ENCODE measurements around the gene SYCE1.
"Not testable (repeated sequence)": the region's sequence is repeated elsewhere in the genome, so short reads cannot be mapped to it uniquely, and the experiment has no call there.

SYCE1 gene

DNA sequence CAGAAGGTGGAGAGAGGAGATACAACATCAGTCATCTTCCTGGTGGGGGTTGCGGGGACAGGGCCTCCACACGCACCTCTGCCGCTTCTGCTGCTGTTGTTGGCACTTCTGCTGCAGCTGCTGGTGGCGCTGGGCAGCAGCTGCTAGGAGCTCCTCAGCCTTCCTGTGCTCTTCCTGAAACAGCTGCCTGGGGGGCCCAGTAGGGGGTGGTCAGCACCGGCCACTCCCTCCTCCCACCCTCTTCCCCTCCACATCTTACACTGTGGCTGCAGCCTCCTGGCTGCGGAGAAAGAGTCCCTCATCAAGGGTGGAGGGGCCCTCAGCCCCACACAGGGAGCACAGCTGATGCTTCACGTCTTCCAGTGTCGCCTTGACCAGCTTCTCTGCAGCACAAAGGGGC is 9.9 kb downstream of the SYCE1 start:
- no peak for DNase-seq

DNA sequence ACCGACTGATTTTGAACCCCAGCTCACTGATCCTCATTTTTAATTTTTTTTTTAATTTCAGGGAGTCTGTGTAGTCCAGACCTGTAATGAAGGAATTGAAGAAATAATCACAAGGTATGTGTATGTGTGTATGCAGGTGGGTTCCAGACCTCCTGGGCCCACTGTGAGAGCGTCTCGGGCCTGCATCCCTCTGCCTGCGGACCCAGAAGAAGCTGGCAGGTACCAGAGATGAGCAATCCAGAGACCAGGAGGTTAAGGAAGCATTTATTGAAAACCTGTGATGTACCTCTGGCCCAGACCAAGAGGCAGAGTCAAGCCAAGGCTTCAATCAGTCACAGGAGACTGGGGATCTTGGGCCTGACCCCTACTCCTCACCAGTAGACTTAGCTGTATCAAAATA is 10.8 kb downstream of the SYCE1 start:
- no peak for DNase-seq

DNA sequence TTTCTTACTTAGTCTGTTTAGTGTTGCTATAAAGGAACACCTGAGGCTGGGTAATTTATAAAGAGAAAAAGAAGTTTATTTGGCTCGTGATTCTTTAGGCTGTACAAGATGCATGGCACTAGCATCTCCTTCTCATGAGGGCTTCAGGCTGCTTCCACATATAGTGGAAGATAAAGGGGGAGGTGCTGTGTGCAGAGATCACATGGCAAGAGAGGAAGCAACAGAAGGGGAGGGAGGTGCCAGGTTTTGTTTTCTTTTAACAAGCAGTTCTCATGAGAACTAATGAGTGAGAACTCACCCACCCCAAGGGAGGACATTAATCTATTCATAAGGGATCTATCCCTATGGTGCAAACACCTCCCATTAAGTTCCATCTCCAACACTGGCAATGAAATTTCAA is 20.9 kb downstream of the SYCE1 start:
- DNase-seq, result no peak

DNA sequence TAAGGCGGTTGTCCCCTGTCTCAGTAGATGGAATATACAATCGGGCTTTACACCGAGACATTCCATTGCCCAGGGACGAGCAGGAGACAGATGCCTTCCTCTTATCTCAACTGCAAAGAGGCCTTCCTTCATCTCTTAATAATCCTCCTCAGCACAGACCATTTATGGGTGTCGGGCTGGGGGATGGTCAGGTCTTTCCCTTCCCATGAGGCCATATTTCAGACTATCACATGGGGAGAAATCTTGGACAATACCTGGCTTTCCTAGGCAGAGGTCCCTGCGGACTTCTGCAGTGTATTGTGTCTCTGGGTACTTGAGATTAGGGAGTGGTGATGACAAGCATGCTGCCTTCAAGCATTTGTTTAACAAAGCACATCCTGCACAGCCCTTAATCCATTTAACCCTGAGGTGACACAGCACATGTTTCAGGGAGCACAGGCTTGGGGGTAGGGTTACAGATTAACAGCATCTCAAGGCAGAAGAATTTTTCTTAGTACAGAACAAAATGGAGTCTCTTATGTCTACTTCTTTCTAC is 23.9 kb downstream of the SYCE1 start:
- not testable (repeated sequence) for DNase-seq

DNA sequence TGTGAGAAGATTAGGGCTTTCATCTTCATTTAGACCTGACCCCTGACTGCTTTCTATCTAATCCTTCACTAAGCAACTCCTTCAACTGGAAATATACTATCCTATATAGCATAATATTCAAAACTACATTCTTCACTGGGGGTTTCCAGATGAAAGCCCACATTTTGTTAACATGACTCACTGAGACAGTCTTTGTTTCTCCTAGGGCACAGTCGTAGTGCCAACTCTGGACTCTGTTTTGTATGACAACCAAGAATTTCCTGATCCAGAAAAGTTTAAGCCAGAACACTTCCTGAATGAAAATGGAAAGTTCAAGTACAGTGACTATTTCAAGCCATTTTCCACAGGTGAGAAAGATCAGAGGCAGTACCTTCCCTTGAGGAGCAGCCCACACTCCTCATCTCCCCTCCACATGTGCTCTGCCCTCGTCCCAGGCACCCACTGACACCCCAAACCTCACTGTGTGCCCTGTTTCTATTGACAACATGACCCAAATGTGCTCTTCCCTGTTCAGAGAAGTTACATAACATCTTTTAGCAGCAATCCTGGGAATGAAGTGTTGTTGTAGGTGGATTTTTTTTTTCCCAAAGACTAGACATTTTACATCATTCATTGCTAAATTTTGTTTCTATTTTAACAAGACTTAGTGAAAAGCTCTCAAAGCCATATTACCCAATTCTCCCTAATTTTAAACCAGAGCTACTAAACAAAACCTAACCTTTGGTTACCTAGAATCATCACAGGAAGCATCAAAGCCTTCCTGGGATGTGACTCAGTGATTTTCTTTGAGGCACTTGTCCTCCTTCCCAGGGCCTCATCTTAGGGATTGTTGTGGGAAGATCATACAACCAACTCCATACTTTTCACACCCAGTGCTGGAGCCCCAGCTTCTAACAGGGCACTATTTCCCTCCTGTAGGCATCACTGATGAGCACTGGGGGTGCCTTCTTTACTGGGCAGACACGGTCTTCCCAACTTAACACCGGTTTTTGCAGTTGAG is 27.5 kb downstream of the SYCE1 start:
- DNase-seq, result peak; percentile 5

DNA sequence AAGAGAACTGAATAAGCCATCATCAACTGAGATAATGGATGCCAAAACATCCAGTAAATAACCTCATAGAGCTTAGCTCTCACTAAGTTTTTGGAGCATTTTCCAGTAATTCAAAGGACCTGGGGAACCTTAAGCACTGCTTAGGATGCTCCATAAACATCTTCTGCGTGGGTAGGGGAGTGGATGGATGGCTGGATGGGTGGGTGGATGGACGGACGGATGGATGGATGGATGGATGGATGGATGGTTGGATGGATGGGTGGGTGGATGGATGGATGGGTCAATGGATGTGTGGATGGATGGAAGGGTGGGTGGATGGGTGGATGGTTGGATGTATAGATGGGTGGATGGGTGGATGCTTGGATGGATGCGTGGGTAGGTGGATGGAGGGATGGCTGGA is 29.2 kb downstream of the SYCE1 start:
- DNase-seq, result no peak

DNA sequence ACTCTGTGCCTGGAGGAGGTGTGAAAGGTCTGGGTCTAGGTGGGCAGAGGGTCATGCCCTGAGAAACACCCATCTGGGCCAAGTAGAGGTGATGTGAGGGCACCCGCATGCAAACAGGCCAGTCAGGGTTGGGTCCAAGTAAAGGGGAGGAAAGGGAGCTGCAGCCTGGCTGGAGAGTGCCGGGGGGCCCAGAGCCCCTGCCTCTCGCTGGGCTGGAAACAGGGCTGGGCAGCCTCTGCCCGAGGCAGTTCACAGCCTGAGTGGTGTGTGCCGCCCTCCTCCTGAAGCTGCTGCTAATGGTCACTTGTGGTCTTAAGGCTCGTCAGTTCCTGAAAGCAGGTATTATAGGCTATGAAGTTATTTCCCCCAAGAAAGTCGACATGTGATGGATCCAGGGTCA is 31.0 kb downstream of the SYCE1 start:
- DNase-seq, result no peak

DNA sequence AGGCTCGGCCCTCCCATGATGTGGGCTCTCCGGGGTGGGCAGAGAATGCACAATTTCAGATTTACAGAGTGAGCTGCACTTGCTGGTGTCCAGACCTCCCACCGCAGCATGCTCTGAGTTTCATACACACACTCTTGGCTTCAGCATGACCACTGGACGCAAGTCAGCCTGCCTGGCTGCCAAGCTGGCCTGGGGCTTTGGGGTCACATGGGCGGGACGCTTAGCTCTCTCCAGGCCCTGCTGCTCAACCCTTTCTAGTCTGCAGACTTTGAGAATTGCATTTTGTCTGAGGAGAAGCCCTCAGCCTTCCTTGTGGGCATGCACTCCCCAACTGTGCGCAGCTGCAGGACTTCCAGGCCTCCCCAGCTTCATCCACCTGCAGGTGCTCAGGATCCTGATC is 32.5 kb downstream of the SYCE1 start:
- DNase-seq, result no peak

DNA sequence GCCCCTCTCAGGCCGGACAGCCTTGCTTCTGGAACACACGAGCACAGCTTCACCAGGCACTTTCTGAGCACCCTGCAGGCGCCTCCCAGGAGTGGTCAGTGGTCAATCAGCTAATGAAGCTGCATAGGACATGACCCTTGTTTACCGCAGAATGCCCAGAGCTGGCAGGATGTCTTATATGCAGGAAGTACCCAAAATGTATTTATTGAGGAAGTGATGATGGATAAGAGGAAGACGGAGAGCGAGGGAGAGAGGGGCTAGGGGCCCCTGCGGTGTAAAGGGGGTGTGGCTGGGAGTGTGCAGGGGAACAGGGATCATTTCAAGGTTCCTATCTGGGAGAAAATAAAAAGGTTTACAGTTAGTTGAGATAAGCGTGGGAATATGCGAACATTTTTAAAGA is 34.9 kb downstream of the SYCE1 start:
- no peak for DNase-seq

DNA sequence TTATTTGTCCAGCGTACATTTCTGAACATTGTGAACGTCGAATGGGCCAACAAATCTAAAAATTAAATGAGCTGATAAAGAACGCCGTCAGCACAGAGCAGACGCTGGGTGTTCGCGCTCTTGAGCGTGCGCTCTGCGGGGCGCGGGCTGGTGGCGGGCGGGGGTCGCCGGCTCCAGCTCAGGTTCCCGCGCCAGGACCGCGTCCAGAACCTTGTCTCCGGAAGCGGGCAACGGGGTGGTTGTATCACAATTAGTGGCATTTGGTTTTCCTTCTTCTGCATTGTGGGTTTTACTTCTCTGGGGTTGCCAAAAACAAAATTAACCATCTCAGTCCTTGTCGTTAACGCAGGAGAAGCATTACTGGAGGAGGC is 35.8 kb downstream of the SYCE1 start:
- no peak for DNase-seq

DNA sequence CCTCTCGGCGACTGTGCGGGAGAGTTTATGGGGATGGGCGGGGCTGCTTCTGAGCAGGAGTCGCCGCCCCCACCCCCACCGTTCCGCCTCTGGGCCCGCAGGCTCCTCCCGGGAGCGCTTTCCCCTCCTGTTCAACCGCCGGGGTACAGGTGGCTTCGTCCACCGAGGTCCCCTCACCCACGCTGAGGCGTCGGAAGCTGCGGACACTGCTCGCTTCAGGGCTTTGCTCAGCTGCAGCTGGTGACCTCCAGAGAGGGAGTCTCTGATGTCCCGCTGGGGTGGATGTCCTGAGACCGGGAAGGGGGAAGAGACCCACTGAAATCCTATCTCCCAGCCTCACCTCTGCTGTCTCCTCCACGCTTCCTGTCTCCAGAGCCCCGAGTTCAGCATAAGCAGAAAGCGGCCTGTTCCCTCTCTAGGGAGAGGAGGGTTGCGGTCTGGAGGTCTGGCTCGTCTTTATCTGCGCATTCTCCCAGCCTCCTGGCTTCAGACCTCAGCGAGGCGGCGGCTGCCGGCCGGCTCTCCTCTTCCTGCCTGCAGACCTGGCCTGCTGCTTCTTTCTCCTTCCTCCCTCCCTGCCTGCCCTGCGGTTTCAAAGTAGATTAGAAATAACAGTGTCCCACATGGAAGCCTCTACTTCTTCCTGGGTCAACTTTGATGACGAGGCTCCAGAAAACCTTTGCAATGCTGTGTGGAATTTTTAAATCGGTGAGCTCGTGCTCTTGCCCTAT is 36.4 kb downstream of the SYCE1 start:
- DNase-seq, result no peak

DNA sequence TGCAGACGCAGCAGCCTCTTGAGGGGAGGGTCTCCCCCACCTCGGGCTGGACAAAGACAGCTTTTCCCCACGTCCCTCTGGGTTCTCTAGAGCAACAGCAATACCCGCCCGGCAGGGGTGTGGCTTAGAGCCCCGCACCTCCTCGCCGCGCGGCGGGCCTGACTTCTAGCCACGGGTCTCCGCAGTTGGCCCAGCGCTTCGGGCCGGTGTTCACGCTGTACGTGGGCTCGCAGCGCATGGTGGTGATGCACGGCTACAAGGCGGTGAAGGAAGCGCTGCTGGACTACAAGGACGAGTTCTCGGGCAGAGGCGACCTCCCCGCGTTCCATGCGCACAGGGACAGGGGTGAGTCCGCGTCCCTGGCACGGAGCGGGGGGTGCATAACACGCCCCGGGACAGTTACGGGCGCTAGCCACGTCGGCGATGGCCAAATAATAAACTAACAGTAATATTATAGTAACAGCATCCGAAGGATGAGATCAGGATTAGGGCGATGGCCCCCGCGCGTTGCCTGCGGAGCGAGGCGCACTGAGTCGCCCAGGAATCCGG is 37.0 kb downstream of the SYCE1 start:
- DNase-seq, result no peak

DNA sequence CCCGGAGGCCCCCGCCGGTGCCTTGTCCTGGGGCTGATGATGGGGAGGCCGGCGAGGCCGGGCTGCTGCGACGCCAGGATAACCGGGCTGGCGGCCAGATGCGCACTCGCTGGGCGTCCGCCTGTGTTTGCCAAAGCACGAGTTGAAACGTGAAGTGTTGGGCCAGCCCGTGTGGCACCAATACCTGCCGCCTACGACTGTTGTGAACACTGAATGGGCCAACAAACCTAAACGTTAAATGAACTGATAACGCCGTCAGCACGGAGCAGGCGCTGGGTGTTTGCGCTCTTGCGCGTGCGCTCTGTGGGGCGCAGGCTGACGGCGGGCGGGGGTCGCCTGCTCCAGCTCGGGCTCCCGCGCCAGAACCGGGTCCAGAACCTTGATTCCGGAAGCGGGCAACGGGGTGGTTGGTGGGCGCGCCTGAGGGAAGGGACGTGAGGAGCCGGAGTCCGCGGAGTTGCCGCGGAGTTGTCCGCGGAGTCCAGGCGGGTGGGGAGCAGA is 37.6 kb downstream of the SYCE1 start:
- DNase-seq, result no peak

DNA sequence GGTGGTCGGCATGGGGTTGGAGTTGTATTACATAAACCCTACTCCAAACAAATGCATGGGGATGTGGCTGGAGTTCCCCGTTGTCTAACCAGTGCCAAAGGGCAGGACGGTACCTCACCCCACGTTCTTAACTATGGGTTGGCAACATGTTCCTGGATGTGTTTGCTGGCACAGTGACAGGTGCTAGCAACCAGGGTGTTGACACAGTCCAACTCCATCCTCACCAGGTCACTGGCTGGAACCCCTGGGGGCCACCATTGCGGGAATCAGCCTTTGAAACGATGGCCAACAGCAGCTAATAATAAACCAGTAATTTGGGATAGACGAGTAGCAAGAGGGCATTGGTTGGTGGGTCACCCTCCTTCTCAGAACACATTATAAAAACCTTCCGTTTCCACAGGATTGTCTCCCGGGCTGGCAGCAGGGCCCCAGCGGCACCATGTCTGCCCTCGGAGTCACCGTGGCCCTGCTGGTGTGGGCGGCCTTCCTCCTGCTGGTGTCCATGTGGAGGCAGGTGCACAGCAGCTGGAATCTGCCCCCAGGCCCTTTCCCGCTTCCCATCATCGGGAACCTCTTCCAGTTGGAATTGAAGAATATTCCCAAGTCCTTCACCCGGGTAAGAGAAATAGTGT is 38.3 kb downstream of the SYCE1 start, which contains the start of gene CYP2E1:
TSS of gene CYP2E1 (plus strand) at position 407 of the 632 bp plus-strand sequence. CDS start at position 440, 33 bp downstream.
- no peak for DNase-seq

DNA sequence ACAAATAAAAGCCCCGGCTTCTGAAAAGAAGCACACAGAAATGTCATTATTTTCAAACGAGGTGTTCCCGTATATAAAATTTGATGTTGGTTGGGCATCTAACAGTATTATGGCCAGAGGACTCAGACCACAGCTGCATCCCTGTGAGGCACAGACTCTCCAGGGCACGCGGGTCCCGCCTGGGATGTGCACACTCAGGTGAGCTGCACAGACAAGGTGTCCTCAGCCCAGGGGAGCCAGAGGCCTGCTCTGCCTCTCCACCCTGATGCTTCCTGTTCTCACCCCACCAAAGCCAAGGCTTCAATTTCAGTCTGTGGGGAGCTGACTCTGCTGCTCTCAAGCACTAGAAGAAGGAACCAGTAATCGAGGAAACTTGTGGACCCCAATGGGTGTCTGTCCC is 39.9 kb downstream of the SYCE1 start:
- DNase-seq, result no peak

DNA sequence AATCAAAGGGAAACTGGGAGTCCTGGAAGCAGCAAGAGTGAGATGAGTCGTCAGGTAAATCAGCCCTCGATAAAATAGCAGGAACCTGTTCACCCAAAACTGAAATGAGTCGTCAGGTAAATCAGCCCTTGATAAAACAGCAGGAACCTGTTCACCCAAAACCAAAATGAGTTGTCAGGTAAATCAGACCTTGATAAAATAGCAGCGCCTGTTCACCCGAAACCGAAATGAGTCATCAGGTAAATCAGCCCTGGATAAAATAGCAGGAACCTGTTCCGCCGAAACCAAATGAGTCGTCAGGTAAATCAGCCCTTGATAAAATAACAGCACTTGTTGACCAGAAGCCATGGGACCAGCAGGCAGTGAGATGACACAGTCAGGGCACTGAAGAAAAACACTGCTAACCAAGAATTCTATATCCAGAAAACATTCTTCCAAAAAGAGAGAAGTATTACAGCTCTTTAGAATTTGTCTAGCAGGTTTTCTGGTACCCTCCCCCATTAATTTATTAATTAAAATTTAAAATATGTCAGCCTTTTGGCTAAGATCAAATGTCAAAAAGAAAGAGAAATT is 41.7 kb downstream of the SYCE1 start:
- no peak for DNase-seq

DNA sequence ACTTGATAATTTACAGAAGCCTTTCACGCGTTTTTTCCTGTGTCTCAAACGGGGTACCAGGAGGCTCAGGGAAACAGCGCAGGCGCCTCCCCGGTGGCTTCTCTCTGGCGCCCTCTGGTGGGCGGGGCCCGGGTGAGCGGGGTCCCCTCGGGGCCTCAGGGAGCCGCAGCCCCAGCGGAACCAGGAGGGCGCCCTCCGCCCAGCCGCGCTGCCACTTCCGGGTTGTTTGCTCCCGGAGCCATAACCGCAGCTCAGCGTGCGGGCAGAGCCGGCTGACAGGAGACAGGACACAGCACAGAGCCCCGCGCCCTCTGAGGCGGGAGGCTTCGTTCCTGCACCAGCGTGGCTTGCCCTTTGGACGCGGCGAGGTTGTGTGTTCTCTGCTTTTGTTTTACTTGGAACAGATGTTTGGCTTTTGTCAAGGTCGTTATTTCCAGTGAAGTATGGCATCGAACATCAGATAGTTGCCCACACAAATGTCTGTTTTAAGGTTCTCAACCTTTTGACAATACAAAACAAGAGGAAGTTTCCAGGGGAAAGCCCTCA is 45.1 kb downstream of the SYCE1 start:
- peak; percentile 41 for DNase-seq

DNA sequence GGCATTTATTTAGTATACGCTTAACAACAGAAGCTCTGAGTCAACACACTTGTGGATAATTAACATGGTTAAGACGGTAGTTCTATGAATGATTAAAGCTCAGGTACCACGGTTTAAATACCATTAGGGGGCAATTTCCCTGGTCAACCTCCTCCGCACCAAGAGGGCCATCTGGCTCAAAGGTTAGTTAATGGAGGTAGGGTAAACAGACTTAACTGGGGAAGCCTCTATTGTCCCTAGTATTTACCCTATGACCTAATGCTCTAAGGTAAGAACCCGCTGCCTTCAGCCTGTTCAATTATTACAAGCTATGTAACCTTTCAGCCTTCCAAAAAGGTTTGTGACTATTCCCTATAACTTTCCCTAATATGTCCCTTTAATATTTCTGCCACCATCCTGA is 46.9 kb downstream of the SYCE1 start:
- not testable (repeated sequence) for DNase-seq

DNA sequence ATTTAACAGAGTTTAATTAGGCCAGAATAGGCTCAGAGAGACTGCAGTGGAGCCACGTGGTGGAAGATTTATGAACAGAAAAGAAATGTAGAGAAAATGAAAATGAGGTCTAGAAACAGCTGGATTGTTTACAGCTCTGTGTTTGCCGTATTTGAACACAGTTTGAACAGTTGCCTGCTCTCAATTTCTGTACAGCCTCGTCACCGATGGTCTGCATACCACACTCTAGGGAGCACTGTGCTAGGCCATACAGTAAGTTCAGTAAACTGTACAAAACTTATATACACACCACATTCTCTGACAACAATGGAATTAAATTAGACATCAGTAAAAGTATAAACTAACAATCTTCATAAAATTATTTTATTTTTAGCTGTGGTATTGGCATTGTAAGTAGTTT is 49.3 kb downstream of the SYCE1 start:
- no peak for DNase-seq

DNA sequence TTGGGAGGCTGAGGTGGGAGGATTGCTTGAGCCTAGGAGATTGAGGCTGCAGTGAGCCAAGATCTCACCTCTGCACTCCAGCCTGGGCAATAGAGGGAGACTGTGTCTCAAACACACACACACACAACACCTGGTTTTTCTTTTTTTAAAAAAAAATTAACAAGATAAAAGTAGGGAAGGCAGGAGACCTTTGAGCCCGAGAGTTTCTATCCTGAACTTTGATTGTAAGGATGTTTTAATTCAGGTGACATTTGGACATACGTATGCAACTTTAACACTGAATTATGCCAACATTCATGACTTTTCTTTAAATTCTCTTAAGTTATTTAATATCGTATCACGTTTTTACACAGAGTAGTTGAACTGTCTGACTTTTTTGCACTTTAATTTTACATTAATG is 49.9 kb downstream of the SYCE1 start:
- DNase-seq, result no peak

DNA sequence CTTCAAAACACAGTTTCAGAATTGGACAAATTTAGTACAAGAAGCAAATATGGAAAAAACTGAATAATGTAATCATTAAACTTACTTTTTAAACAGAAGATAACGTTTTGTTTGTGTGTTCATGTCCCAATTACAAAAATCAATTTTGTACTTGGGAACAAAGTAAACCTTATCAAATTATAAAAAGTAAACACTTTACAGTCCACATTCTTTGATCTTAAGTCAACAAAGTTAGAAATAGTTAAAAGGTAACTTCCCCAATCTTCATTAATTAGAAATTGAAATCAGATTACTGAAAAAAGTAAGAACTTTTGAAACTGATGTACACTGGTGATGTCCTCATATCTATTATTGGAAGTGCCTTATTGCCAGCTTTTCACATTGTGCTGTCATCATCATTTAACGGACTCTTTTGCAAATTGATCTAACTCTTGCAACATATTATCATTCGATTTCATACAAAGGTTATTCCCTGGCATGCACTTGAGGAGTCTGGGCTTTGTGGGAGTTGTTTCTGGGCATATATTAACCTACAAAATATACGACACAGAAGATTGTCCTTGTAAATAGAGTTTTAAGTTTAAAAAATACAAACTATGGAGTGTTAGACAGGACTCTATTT is 53.4 kb downstream of the SYCE1 start:
- DNase-seq, result no peak

DNA sequence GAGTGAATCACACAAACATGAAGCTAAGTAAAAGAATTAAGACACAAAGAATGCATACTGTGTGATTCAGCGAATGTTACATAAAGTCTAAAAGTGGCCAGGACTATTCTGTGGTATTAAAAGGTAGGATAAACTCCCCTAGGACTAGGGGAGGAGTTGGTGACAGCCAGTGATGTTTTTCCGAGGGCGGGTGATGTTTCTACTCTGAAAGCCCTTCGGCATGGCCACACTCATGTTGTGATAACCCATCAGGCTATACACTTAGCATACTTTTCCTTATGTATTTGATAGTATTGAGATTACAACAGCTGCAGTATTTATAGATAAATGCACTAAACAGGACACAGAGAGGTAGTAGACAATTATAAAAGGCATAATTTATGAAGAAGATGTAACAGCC is 54.0 kb downstream of the SYCE1 start:
- no peak for DNase-seq
